ENCODE measurements around the gene ADA.

DNA sequence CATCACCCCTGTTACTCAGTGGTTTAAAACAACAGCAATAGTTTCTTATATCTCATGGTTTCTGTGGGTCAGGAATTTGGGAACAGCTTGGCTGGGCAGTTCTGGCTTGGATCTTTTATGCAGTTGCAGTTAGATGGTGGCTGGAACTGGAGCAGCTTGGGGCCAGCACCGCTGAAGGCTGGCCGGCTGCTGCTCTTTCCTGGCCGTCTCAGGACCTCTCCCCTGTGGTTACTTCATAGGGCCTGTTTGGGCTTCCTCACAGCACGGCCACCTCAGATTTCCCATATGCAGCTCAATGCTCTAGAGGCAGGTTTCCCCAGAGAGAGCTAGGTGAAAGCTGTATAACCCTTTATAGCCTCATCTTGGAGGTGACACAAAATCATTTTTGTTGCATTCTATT lies 53.6 kb downstream of the ADA start:
- TF ChIP-seq, protein P1, sequence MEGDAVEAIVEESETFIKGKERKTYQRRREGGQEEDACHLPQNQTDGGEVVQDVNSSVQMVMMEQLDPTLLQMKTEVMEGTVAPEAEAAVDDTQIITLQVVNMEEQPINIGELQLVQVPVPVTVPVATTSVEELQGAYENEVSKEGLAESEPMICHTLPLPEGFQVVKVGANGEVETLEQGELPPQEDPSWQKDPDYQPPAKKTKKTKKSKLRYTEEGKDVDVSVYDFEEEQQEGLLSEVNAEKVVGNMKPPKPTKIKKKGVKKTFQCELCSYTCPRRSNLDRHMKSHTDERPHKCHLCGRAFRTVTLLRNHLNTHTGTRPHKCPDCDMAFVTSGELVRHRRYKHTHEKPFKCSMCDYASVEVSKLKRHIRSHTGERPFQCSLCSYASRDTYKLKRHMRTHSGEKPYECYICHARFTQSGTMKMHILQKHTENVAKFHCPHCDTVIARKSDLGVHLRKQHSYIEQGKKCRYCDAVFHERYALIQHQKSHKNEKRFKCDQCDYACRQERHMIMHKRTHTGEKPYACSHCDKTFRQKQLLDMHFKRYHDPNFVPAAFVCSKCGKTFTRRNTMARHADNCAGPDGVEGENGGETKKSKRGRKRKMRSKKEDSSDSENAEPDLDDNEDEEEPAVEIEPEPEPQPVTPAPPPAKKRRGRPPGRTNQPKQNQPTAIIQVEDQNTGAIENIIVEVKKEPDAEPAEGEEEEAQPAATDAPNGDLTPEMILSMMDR (IDR thresholded peaks at IDR 0.05) = no peak
- TF ChIP-seq POLR2A (IDR thresholded peaks at IDR 0.05) = no peak

Measured in tibial nerve (tissue), 3 donors.